LoVo (cell line): Measurements from ENCODE around the gene RAPGEF6.
"Not testable (repeated sequence)": the region's sequence is repeated elsewhere in the genome, so short reads cannot be mapped to it uniquely, and the experiment has no call there.

Source experiments
- DNase-seq: peaks from one replicate; pipeline ENCODE4 v3.0.0-alpha.2; 2016; ENCODE audit warnings: low spot score

The RAPGEF6 gene, protein sequence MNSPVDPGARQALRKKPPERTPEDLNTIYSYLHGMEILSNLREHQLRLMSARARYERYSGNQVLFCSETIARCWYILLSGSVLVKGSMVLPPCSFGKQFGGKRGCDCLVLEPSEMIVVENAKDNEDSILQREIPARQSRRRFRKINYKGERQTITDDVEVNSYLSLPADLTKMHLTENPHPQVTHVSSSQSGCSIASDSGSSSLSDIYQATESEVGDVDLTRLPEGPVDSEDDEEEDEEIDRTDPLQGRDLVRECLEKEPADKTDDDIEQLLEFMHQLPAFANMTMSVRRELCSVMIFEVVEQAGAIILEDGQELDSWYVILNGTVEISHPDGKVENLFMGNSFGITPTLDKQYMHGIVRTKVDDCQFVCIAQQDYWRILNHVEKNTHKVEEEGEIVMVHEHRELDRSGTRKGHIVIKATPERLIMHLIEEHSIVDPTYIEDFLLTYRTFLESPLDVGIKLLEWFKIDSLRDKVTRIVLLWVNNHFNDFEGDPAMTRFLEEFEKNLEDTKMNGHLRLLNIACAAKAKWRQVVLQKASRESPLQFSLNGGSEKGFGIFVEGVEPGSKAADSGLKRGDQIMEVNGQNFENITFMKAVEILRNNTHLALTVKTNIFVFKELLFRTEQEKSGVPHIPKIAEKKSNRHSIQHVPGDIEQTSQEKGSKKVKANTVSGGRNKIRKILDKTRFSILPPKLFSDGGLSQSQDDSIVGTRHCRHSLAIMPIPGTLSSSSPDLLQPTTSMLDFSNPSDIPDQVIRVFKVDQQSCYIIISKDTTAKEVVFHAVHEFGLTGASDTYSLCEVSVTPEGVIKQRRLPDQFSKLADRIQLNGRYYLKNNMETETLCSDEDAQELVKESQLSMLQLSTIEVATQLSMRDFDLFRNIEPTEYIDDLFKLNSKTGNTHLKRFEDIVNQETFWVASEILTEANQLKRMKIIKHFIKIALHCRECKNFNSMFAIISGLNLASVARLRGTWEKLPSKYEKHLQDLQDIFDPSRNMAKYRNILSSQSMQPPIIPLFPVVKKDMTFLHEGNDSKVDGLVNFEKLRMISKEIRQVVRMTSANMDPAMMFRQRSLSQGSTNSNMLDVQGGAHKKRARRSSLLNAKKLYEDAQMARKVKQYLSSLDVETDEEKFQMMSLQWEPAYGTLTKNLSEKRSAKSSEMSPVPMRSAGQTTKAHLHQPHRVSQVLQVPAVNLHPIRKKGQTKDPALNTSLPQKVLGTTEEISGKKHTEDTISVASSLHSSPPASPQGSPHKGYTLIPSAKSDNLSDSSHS (N-terminal part only)

DNA sequence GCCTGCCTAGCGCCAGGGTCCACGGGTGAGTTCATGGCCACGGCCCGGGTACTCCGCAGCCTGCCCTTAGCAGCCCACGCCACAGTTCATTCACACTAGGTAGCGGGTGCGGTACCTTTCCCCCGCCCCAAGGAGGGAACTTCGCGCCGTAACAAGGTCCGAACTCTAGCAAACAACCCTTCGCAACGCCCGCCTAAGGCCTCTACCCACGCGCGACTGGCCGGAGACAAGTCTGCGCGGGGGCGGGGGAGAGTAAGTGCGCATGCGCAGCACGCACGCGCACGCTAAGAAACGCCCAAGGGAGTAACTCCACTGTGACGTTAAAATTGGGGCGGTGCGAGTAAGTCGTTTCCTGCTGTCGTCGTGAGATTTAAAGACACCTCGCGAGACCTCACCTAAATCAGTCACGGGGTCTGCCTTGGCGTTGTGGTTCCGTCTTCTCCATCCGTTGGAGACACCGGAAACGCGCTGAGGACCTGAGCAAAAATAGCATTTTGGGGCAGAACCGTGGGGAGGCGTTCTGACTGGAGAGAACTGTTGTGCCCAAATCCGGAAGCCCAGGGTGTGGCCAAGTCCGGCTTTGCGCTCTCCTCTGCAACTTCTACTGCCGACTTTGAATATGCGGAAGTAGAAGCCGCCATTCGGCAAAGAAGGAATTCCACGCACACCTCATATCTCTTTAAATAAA, at the start of gene RAPGEF6:
TSS of gene RAPGEF6 (minus strand) at position 234 of the 688 bp plus-strand sequence. CDS start at position 35, 199 bp downstream.
- DNase-seq: peak; percentile 100

DNA sequence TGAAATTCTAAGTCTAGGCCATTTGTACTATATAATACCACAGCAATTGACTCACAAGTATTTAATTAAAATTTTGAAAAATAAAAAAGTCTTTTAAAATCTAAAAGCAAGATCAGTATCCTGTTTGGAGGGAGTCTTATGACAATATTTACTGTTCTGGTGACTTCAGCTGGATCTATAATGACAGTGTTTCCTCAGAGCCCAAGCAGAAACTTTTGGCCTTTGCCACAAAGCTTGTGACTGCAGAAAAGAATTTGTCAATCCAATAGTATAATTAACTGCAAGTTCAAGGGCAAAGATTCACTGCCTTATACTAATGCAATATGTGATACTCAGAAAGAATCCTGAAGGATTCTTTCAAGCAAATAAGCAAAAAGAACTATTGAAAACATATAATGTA, 49.6 kb upstream of the RAPGEF6 start:
- DNase-seq: no peak

DNA sequence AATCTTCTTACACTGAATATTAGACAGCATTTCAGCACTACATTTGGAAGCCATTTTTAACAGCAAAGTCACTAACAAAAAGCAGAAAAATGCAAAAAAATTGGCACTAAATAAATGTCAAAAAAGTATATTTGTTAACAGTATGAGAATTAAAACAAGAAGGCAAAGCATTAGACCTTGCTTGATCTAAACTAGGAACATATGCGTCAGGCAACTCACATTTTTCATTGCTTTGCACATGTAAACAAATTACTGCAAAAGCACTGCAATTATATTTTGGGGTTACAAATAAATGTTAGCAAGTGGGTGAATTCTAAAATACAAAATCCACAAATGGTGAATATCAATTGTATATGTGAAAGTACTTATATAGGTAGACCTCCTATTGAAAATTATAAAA, 49.0 kb upstream of the RAPGEF6 start:
- no peak for DNase-seq

DNA sequence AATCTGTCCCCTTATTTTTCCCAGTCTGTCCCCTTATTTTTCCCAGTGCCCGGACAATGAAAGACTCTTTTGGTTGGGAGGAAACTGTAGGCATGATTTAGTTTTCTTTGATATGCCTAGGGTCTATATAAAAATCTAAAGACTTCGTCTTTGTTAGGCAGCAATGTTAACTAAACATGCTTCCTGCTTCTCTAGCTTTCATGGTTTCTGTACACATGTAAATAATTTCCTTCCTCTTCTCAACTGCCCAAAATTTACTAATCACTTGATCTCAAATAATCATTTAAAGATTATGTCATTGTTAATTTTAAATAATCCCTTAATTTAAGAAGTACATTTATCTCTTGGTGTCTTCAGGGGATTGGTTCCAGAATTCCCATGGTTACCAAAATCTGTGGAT, 47.8 kb upstream of the RAPGEF6 start:
- no peak for DNase-seq

DNA sequence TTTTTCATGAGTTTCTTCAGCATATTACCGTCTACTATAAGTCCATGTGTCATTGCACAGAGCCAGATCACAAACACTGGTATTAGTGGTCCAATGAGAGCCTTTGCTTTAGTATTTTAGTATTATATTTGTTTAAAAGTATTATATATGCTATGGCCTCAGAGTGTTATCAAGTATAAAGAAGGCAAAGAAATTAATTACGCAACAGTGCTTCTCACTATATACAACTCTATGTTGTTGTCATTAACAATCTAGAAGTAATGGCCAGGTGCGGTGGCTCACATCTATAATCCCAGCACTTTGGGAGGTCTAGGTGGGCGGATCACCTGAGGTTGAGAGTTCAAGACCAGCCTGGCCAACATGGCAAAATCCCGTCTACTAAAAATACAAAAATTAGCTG, 47.1 kb upstream of the RAPGEF6 start:
- no peak for DNase-seq

DNA sequence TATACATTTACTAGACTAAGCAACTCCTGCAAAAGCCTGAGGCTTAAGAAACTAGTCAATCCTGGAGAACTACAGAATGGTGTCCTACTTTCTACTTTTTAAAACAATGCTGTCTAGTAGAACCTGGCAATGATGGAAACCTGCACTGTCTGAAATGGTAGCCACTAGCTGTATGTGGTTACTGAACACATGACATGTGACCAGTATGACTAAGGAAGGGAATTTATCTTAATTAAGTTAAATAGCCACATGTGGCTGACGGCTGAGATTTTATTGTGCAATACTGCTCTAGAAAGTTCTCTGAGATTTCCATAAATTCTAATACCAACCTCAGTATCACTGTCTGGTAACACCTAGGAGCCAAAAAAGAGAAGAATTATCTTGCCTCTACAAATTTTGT, 44.9 kb upstream of the RAPGEF6 start:
- no peak for DNase-seq

DNA sequence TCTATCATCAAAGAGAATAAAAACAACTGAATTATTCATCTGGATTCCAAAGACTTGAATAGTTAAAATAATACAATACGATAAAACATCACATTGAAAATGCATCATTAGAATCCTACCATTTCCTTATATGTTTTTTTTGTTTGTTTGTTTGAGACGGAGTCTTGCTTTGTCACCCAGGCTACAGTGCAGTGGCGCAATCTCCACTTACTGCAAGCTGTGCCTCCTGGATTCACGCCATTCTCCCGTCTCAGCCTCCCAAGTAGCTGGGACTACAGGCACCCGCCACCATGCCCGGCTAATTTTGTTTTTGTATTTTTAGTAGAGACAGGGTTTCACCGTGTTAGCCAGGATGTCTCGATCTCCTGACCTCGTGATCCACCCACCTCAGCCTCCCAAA, 43.2 kb upstream of the RAPGEF6 start:
- not testable (repeated sequence) for DNase-seq

DNA sequence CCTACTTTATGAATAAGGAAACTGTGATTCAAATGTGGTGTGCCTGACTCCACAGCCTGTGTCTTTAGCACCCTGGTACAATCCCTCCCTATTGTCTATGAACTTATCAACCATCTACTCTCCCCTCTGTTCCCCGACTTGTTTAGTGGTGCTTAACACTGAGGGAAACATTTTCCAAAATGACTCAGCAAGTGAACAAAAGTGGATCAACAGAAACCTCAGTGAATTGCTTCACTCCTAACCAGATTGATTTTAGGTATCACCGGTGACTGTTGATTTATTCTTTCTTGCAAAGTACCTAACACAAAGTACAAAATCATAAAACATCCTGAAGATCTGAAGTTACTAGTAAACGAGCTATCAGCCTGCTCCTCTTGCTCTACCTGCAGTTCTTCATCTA, 42.1 kb upstream of the RAPGEF6 start:
- no peak for DNase-seq

DNA sequence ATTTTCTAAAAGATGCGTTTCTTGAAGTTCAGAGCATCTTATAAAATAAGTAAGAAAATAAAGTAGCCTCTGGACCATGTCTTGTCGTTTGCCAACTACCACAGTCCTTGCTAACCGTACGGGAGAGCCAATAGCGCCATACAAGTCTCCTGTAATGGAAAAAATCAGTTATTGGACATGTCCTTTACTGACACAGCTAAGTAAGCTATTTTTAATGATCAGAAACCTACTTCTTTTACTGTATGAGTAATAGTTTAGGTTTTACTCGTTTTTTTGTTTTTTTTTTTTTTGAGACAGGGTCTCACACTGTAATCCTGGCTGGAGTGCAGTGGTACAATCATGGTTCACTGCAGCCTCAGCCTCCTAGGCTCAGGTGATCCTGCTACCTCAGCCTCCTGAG, 37.7 kb upstream of the RAPGEF6 start:
- DNase-seq: no peak

DNA sequence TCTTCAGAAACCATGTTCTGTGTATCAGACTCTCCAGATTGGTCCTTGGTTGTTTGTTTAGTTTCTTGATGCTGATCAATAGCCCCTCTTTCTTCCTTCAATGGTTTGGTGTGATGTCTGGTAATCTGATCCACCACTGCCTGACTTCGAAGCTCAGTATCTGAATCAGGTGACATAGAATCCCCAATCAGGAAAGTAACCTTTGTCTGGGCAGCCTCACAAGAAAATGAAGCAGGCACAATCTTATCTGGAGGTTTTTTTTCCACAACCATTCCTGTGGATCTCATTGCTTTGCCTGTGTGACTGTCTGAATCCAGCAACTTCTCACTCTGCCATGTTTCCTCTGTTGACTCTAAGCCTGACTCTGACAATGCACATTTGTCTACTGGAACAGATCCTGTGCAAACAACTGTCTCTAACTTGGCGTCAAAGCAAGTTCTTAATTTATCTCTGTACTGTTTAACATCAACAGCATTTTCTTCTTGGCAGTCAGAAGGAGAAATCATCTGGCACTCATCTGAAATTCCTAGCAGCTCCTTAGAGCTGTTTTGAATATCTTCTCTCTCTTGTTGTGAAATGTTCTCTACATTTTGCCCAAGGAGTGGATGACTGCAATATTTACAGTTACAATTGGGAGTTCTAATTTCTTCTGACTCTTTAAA, 37.1 kb upstream of the RAPGEF6 start:
- DNase-seq: no peak

DNA sequence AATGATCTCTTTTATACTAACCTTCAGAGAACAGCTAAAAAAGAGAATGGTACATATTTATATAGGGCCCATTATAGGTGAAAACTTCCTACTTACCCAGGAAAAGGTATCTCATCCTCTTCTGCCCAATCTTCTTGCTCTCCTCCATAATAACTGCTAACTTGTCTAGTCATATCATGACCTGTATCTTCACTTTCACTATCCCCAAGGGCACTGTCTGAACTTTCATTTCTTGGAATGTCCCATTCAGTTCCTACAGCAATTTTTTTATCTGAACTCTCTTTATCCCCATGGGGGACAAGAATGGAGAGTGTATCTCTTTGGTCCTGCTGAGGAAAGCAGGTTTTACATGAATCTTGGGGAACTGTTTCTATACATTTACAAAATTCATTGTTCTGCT, 36.4 kb upstream of the RAPGEF6 start:
- DNase-seq: no peak

DNA sequence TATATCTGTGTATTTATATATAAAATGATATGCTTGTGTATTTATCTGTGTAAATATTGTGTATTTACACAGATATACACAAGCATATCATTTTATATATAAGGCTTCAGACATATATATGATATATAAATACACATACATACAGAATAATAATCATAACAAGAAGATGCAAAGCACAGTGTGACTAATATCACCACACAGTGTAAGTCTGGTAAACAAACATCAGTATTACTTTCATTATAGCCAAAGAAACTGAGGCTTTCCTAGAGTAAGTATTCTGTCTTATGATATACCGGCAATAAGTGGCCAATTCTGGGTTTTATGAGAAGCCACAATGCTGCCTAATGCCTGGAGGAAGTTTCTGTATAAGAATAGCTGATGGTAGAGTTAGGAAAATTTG, 29.9 kb upstream of the RAPGEF6 start:
- DNase-seq: no peak

DNA sequence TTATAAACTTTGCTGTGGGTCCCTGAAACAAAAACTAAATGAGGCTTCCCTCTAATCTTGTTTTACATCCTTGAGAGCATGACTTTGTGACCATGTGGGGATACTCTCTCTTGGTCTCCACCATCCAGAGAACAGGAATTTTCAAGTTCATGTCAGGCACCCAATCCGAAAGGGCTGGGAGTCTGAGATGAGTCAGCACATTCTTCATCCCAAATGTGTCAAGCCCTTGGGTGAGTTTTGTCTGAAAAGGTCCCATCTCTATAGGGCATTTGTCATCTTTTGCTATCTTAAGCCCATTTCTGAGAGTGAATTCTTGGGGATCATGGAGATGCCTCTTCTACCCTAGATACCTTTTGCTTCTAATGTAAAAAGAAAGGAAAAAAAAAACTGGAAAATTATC, 26.9 kb upstream of the RAPGEF6 start:
- DNase-seq: no peak

DNA sequence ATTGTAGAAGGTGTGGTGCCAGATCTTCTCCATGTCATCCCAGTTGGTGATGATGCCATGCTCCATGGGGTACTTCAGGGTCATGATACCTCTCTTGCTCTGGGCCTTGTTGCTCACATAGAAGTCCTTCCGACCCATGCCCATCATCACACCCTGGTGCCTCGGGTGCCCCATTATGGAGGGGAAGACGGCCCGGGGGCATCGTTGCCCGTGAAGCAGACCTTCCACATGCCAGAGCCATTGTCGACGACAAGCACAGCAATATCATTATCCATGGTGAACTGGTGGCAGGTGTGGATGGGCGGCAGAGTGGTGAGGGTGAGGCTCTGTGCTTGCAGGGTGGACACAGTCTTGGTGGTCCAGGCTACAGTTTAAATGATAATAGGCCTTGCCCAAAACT, 24.8 kb upstream of the RAPGEF6 start:
- DNase-seq: no peak

DNA sequence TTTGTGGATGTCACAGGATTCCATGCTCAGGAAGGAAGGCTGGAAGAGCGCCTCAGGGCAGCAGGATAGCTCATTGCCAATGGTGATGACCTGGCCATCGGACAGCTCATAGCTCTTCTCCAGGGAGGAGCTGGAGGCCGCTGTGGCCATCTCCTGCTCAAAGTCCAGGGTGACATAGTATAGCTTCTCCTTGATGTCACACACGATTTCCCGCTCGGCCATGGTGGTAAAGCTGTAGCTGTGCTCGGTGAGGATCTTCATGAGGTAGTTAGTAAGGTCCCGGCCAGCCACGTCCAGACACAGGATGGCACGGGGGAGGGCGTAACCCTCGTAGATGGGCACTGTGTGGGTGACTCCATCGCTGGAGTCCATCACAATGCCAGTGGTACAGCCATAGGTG, 24.3 kb upstream of the RAPGEF6 start:
- no peak for DNase-seq

DNA sequence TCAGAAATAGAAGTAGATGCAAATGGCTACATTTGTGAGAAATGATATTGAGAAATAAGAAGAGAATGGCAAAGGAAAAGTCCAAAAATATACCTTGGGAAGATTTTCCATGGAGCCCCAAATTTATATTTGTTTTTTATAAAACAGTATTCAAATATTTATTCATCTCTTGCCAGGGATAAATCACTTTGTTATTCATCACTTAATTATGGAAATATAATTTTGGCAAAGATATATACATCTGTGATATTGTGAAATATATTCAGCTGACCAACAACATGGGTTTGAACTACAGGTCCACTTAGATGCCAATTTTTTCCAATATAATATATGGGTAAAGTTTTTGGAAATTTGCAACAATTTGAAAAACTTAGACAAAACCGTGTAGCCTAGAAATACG, 19.7 kb upstream of the RAPGEF6 start:
- DNase-seq: no peak

DNA sequence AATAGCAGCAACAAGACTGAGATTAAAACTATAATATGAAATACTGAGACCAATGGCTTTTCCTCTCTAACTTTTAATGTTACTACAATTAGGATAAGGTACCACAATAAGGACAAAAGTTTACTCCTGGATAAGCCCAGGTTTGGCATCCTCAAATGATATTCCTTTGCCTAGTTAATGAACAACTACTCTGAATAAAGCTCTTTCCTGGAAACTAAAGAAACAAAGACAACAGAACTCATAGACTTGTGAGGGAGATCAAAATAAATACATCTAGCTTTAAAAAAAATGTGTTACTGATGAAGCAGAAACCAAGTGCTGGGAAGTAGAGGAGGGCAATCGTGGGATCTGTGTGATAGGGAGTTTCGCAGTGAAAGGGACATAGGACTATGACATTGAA, 19.3 kb upstream of the RAPGEF6 start:
- DNase-seq: no peak

DNA sequence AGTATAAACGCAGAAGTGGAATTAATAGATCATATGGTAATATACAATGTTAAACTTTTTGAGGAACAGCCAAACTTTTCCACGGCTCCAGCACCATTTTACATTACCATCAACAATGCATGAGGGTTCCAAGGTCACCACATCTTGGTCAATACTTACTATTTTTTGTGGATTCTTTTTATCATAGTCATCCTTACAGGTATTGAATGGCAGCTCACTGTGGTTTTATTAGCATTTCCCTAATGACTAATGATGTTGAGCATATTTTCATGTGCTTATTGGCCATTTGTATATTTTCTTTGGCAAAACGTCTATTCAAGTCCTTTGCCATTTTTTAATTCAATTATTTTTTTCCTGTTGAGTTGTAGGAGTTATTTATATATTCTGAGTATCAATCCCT, 14.1 kb upstream of the RAPGEF6 start:
- no peak for DNase-seq

DNA sequence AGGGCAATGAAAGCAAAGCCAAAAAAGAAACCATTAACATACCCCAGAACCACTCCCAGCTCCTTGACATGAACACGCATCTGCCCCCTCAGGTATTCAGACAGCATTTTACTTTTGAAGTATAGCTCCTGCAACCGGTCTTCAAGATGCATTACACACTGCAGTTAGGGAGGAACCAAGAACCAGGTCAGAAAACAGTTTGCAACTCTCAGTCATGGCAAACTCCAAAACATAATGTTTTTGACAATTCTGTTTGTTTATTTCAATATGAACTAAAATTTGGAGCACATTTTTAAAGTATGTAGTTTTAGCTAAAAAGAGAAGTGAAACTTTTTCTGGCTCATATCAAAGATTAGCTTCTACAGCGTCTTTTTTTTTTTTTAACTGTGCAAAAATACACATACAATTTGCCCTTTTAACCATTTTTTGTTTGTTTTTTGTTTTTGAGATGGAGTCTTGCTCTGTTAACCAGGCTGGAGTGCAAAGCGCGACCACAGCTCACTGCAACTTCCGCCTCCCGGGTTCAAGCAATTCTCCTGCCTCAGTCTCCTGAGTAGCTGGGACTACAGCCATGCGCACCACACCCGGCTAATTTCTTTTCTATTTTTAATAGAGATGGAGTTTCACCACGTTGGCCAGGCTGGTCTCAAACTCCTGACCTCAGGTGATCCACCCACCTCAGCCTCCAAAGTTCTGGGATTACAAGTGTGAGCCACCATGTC, 12.2 kb upstream of the RAPGEF6 start:
- DNase-seq: no peak

DNA sequence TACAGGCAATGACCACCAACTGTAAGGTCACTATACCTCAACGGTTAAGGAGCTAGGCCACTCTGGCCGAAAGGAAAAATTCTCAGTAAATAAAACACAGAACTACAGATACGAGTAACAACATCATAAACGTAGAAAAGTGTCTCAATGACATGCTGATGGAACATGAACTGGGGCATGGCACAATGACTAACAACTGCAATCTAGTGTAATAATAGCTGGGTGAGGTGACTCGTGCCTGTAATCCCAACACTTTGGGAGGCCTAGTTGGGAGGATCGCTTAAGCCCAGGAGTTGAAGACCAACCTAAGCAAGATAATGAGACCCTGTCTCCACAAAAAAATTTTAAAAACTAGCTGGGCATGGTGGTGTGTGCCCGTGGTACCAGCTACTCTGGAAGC, 9.8 kb upstream of the RAPGEF6 start:
- DNase-seq: no peak

DNA sequence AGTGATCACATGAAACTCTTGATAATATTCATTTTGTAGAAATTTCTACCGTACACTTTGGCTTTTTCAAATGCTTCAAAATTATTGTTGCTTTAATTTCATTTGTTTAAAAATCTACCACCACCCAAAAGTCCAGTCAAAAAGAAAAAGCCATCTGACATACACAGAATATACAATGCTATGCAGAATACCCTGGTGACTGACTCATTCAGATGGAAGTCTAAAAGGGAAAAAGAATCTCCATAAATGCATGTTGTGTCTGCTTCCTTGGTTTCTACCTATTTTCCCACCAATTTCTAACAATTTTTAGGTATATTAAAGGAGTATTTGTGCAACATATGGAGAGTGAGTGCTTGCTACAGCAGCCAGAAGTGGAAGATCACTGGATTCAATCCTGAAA, 9.3 kb upstream of the RAPGEF6 start:
- no peak for DNase-seq
